NB4 (cell line): ENCODE results near the gene EPB41L4A.

Experiments used
- POLR2A ChIP-seq: IDR thresholded peaks from 2 replicates; pipeline ENCODE4 v1.6.1; 2011; ENCODE audit warnings: mild to moderate bottlenecking; ENCODE audit not compliant: insufficient read length; ENCODE audit errors: extremely low read depth
- TF ChIP-seq, protein P1 (sequence below): IDR thresholded peaks from one replicate; pipeline ENCODE4 v1.5.1; 2012; ENCODE audit warnings: low read depth, low read length

DNA sequence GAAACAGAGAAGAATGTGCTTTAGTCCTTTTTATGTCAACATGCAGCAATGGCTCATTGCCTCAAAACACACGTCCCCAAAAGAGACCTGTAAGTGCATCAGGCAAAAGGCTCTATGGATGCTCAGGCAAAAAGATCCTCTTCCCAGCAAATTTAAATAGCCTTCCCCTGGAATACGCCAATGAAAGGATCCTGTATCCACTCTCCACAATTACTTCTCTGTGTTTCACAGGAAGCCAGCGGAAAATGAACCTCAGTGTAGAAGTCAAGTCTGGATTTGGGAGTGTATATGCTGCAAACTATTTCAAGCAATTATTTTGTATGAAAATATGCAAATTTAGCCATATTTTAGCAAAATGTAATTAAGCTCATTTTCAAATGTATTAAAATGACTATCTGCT lies 217.9 kb downstream of the EPB41L4A start:
- TF ChIP-seq, protein P1, sequence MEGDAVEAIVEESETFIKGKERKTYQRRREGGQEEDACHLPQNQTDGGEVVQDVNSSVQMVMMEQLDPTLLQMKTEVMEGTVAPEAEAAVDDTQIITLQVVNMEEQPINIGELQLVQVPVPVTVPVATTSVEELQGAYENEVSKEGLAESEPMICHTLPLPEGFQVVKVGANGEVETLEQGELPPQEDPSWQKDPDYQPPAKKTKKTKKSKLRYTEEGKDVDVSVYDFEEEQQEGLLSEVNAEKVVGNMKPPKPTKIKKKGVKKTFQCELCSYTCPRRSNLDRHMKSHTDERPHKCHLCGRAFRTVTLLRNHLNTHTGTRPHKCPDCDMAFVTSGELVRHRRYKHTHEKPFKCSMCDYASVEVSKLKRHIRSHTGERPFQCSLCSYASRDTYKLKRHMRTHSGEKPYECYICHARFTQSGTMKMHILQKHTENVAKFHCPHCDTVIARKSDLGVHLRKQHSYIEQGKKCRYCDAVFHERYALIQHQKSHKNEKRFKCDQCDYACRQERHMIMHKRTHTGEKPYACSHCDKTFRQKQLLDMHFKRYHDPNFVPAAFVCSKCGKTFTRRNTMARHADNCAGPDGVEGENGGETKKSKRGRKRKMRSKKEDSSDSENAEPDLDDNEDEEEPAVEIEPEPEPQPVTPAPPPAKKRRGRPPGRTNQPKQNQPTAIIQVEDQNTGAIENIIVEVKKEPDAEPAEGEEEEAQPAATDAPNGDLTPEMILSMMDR, result no peak
- no peak for TF ChIP-seq POLR2A
